ENCODE measurements around the gene HAGH. TPM values are rescaled to one million over a fixed set of nuclear protein-coding genes. Genes with fewer than 3 reads are reported as not detected.

HAGH gene
- total and polyA plus RNA-seq, 9 of the 15 experiments (the other 6 are each of a cell fraction or from before 2014, with no cell fraction given), result 0.46 to 35.1 (median 16.8) TPM

DNA sequence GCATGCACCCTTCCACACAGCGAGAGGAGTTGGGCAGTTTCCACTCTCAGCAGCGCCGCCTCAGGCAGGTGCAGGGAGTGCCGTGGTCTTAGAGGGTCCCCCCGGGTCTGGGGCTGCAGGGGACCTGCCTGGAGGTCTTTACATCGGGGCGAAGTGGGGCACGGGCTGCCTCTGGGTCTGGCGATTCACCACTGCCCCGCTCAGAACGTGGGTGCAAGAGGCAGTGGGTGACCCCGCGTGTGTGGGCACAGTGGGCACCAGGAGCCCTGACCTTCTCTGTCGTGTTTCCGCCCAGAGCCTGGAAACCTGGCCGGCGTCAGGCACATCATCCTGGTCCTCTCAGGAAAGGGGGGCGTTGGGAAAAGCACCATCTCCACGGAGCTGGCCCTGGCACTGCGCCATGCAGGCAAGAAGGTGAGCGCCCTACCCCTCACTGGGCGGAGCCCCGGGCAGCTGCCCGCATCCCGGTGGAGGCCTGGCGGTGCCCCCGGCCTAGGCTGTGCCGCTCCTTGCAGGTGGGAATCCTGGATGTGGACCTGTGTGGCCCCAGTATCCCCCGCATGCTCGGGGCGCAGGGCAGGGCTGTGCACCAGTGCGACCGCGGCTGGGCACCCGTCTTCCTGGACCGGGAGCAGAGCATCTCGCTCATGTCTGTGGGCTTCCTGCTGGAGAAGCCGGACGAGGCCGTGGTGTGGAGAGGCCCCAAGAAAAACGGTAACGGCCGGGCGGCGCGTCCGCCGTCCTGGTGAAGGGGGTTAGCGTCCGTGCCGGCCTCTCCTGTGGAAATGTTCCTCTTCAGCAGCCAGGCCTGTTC, 40.2 kb downstream of the HAGH start:
- ATAC-seq (no peak), DNase-seq (ENCODE audit: extremely low read depth in 1 of 4, low spot score in 3 of 4) (no peak), FAIRE-seq (no peak)
- Histone ChIP-seq H3K9me1 (ENCODE audit: control insufficient read depth, insufficient read depth, low read length) (no peaks in the 10 kb centered on the region), H2AFZ (ENCODE audit: low read depth, low read length) (no peak overlapping the region), H3K79me2 (ENCODE audit: control insufficient read depth, insufficient read depth, low read length) (peaks cover 52% of the 10 kb centered on the region), H3K4me3 (no peak overlapping the region), H3K27ac (ENCODE audit: extremely low read depth, low read depth, low read length) (no peak overlapping the region), H3K9me3 (replicated peaks; ENCODE audit: control insufficient read depth, insufficient read depth, low read depth, low read length) (no peaks in the 10 kb centered on the region), H3K36me3 (ENCODE audit: control insufficient read depth, insufficient read depth, low read length) (peaks cover 59% of the 10 kb centered on the region; the same call in 1 of the 3 replicates), H3K9ac (ENCODE audit: insufficient read depth in 1 of 2, low read depth in 2 of 2, low read length in 2 of 2) (no peak overlapping the region), H3K27me3 (ENCODE audit: control insufficient read depth in 2 of 2, insufficient read depth in 2 of 2, low read length in 2 of 2) (no peaks in the 10 kb centered on the region), H4K20me1 (replicated peaks; ENCODE audit: control insufficient read depth, insufficient read depth, low read length) (no peaks in the 10 kb centered on the region; the same call in 1 of the 2 replicates), H3K4me2 (ENCODE audit: insufficient read depth, low read length) (no peak overlapping the region), H3K4me1 (replicated peaks in 1 of 2; ENCODE audit: control insufficient read depth in 2 of 2, insufficient read depth in 2 of 2, low read length in 2 of 2) (peaks cover 2 to 79% of the 10 kb centered on the region in 2 experiments; a peak in 3 of 5 replicates)
- no TSS peak for BruUV-seq (replicated peaks)
- CTCF ChIA-PET (ENCODE audit: low intra/inter-chr PET ratio), result no interaction called here
- 91% methylated on average over 38 of the region's 51 CpGs for WGBS (ENCODE audit: insufficient coverage, low coverage, missing lambda C conversion rate)
- in situ Hi-C loops (cut with MboI), result no loop called here
- POLR2A ChIA-PET, result interaction anchor here (0.7 kb wide), 1 partner anchor 11 kb away, joined by 3 read pairs; no protein-coding TSS in a partner anchor
- intact Hi-C loops (cut with micrococcal nuclease), result no loop called here
- TF ChIP-seq, protein P1, sequence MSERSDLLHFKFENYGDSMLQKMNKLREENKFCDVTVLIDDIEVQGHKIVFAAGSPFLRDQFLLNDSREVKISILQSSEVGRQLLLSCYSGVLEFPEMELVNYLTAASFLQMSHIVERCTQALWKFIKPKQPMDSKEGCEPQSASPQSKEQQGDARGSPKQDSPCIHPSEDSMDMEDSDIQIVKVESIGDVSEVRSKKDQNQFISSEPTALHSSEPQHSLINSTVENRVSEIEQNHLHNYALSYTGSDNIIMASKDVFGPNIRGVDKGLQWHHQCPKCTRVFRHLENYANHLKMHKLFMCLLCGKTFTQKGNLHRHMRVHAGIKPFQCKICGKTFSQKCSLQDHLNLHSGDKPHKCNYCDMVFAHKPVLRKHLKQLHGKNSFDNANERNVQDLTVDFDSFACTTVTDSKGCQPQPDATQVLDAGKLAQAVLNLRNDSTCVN (CRISPR knock-in tag; IDR thresholded peaks at IDR 0.05), result no peak
- TF ChIP-seq ZNF778 (CRISPR knock-in tag; IDR thresholded peaks at IDR 0.05), result no peak
- no peak for TF ChIP-seq RBM15 (IDR thresholded peaks at IDR 0.05; ENCODE audit: insufficient read depth, low read length)
- peak; percentile 65; the same call in 1 of the 2 replicates for TF ChIP-seq HNRNPL (IDR thresholded peaks at IDR 0.05; ENCODE audit: low read depth, low read length)
- TF ChIP-seq, protein P2, sequence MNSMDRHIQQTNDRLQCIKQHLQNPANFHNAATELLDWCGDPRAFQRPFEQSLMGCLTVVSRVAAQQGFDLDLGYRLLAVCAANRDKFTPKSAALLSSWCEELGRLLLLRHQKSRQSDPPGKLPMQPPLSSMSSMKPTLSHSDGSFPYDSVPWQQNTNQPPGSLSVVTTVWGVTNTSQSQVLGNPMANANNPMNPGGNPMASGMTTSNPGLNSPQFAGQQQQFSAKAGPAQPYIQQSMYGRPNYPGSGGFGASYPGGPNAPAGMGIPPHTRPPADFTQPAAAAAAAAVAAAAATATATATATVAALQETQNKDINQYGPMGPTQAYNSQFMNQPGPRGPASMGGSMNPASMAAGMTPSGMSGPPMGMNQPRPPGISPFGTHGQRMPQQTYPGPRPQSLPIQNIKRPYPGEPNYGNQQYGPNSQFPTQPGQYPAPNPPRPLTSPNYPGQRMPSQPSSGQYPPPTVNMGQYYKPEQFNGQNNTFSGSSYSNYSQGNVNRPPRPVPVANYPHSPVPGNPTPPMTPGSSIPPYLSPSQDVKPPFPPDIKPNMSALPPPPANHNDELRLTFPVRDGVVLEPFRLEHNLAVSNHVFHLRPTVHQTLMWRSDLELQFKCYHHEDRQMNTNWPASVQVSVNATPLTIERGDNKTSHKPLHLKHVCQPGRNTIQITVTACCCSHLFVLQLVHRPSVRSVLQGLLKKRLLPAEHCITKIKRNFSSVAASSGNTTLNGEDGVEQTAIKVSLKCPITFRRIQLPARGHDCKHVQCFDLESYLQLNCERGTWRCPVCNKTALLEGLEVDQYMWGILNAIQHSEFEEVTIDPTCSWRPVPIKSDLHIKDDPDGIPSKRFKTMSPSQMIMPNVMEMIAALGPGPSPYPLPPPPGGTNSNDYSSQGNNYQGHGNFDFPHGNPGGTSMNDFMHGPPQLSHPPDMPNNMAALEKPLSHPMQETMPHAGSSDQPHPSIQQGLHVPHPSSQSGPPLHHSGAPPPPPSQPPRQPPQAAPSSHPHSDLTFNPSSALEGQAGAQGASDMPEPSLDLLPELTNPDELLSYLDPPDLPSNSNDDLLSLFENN (IDR thresholded peaks at IDR 0.05; ENCODE audit: low read depth in 2 of 2, low read length in 2 of 2), result no peak
- no peak for TF ChIP-seq ZNF830 (CRISPR knock-in tag; IDR thresholded peaks at IDR 0.05)
- TF ChIP-seq, protein P3, sequence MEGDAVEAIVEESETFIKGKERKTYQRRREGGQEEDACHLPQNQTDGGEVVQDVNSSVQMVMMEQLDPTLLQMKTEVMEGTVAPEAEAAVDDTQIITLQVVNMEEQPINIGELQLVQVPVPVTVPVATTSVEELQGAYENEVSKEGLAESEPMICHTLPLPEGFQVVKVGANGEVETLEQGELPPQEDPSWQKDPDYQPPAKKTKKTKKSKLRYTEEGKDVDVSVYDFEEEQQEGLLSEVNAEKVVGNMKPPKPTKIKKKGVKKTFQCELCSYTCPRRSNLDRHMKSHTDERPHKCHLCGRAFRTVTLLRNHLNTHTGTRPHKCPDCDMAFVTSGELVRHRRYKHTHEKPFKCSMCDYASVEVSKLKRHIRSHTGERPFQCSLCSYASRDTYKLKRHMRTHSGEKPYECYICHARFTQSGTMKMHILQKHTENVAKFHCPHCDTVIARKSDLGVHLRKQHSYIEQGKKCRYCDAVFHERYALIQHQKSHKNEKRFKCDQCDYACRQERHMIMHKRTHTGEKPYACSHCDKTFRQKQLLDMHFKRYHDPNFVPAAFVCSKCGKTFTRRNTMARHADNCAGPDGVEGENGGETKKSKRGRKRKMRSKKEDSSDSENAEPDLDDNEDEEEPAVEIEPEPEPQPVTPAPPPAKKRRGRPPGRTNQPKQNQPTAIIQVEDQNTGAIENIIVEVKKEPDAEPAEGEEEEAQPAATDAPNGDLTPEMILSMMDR (IDR thresholded peaks at IDR 0.05 in 2 of 3, conservative IDR thresholded peaks at IDR 0.05 in 1 of 3; ENCODE audit: insufficient read depth in 2 of 3, low read depth in 1 of 3, low read length in 3 of 3), result 0 out of 6 replicates have a peak, but pooled peaks of 1 of the 3 experiments have one; percentile 15
- no peak for TF ChIP-seq ZNF140 (CRISPR knock-in tag; IDR thresholded peaks at IDR 0.05)
- TF ChIP-seq DPF2 (IDR thresholded peaks at IDR 0.05), result no peak
- no peak for TF ChIP-seq XRCC5 (IDR thresholded peaks at IDR 0.05; ENCODE audit: low read depth, low read length)
- no peak for TF ChIP-seq POU5F1 (IDR thresholded peaks at IDR 0.05; ENCODE audit: borderline replicate concordance, low read depth, low read length, partially characterized antibody)
- no peak for TF ChIP-seq MEF2D (tag; conservative IDR thresholded peaks at IDR 0.05; ENCODE audit: low read depth)
- TF ChIP-seq JUND (IDR thresholded peaks at IDR 0.05; ENCODE audit: borderline replicate concordance, low read depth, low read length), result no peak
- no peak for TF ChIP-seq JUND (tag; IDR thresholded peaks at IDR 0.05; ENCODE audit: borderline replicate concordance, low read depth, low read length)
- TF ChIP-seq NBN (IDR thresholded peaks at IDR 0.05; ENCODE audit: low read depth), result no peak

Data from K562 (cell line).